Upper lobe of left lung (tissue), 4 donors: Measurements from ENCODE around the gene ADAMTS17.

Experiments
- EP300 ChIP-seq, 4 donors: sonication (generic); formaldehyde crosslinking; IDR thresholded peaks; one replicate each; pipeline ENCODE4 v1.5.1; 2017; ENCODE audit warnings: antibody characterized with exemption in 4 of 4, control low read depth in 2 of 4
- POLR2A ChIP-seq, 4 donors: fragments of 450-650 bp; IDR thresholded peaks; one replicate each; pipeline ENCODE4 v1.5.1; 2016 to 2017; ENCODE audit warnings: antibody characterized with exemption in 4 of 4, mild to moderate bottlenecking in 2 of 4
- TF ChIP-seq, protein P1 (sequence below), 6 experiments: fragments of 450-650 bp in 4 of 6; fragments of 200-600 bp in 2 of 6; sonication (generic) in 2 of 6; IDR thresholded peaks; one replicate each; pipeline ENCODE4 v1.5.1; 2016 to 2019; ENCODE audit warnings: antibody characterized with exemption in 6 of 6

DNA sequence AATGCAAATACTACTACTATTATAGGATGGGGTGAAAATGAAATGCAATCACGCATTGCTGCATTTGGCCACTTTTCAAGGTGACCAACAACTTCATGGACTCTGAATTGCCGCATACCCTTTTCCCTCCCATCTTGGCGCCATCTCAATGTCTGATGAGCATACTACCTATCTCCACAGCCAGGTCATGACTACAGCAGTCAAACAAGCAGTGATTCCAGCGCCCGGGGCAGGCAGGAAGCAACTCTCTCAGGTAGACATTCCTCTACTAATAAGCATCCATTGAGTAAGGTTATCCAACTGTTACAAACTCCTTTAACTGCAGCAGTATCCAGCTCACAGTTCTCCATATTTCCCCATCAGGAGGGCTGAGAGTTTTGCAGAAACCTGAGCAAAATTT, 155.4 kb downstream of the ADAMTS17 start:
- TF ChIP-seq, protein P1, sequence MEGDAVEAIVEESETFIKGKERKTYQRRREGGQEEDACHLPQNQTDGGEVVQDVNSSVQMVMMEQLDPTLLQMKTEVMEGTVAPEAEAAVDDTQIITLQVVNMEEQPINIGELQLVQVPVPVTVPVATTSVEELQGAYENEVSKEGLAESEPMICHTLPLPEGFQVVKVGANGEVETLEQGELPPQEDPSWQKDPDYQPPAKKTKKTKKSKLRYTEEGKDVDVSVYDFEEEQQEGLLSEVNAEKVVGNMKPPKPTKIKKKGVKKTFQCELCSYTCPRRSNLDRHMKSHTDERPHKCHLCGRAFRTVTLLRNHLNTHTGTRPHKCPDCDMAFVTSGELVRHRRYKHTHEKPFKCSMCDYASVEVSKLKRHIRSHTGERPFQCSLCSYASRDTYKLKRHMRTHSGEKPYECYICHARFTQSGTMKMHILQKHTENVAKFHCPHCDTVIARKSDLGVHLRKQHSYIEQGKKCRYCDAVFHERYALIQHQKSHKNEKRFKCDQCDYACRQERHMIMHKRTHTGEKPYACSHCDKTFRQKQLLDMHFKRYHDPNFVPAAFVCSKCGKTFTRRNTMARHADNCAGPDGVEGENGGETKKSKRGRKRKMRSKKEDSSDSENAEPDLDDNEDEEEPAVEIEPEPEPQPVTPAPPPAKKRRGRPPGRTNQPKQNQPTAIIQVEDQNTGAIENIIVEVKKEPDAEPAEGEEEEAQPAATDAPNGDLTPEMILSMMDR (IDR thresholded peaks at IDR 0.05) = no peak
- no peak for TF ChIP-seq POLR2A (IDR thresholded peaks at IDR 0.05)
- TF ChIP-seq EP300 (IDR thresholded peaks at IDR 0.05) = no peak
